Germinal center (tissue), 1 donor: ENCODE measurements around the gene SEZ6L2.
"Not testable (repeated sequence)": the region's sequence is repeated elsewhere in the genome, so short reads cannot be mapped to it uniquely, and the experiment has no call there.

ENCODE experiments used
- DNase-seq: peaks from one replicate; pipeline ENCODE4 v3.0.0; 2012; ENCODE audit warnings: mixed read lengths, low spot score

Gene SEZ6L2

DNA sequence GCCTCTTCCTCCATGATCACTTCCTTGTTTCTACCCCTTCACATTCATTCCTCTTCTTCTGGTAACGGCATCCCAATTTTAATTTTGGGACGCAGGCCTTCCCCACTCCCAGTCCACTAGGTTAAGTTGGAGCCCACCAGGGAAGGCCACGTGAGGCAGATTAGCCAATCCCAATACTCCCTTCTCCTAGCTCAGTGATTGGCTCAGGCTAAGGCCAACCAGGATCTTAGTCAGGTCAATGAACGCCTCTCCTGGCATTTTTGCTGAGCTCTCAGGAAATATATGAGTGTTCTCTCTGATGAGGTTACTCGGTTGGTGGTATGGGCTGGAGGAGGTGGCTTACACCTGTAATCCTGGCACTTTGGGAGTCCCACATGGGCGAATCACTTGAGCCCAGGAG is 15.4 kb downstream of the SEZ6L2 start:
- DNase-seq, result no peak

DNA sequence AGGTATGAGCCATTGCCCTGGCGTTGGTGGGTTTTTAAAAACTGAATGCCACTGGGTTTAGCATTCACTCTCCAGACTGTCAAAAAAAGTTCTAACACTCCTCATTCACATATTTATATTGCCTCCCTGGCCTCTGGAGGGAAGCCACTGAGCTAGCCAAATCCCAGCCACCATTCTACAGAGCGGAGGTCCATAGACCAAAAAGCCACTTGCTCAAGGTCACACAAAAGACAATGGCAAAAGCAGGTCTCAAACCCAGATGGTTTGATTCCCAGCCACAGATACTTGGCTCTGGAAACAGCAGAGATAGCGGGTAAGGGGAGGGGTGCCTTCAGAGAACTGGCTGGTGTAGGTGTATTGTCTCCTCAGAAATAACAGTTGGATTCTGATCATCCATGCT is 18.3 kb downstream of the SEZ6L2 start:
- DNase-seq, result no peak

DNA sequence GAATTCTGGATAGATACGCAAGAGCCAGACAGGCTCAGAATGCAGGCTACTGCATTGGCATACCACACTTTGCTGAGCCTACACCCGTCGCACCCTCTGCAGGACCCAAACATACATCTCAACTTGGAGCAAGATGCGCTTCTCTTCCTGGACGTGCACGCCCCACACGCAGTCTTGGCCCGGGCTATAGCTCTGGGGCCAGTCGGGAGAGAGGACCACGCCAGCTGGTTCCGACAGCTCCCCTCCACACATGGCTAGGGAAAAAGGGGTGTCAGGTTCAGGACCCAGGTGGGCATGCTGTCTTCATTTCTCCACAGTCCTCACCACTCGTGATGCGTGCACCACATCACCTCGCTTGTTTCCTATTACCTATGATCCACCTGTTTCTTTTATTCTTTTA is 21.2 kb downstream of the SEZ6L2 start:
- no peak for DNase-seq

DNA sequence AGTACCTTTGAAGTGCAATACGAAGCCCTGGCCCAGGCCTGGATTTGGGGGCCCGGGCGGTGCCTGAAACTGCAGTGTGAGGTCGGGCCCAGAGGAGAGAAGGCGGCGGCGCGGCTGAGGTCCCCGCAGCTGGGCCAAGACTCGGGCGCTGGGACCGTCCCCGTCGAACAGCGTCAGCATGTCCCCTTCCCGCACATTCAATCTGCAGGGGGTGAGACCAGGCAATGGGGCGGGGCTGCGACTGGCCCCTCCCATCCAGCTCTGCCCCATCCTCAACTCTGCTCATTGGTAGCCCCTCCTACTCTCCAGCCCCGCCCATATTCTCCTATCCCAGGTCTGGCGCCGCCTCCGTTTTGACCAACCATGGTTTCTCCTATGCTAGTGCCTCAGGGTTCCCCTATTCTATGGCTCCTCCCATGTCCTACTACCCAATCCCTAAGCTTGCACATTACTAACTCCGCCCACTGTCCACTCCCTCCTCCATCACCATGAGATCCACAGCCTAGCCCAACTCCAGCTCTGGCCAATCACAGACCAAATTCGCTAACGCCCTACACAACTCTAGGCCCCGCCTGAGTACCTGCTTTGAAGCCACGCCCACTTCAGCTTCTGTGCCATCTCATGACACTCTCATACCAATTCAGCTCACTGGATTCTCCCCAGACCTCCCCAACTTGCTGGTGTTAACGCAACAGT is 21.9 kb downstream of the SEZ6L2 start:
- peak; percentile 94 for DNase-seq

DNA sequence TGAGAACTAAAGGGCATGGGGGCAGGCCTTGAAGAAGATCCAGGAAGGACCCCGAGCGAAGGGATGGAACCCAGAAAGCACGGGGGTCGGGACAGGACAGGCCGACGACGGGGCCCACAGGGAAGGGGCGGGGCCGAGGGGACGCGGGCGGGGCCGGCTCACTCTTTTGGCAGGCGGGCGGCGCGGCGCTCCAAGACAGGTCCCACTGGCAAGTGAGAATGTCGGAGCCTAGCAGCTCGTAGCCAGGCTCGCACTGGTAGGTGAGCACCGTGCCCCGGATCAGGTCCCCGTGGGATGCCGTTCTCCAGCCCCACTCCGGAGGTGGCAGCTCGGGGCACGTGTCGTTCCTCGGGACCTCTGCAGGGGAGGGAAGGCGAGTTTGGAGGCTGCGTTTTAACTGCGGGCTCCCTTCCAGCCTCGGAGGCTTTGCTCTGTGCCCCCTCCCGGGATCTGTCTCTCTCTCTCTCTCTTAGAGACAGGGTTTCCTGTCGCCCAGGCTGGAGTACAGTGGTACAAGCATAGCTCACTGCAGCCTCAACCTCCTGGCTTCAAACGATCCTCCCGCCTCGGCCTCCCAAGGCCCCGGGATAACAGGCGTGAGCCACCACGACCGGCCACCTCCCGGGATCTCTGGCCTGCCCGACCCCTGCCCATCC is 22.6 kb downstream of the SEZ6L2 start:
- DNase-seq, result peak; percentile 29

DNA sequence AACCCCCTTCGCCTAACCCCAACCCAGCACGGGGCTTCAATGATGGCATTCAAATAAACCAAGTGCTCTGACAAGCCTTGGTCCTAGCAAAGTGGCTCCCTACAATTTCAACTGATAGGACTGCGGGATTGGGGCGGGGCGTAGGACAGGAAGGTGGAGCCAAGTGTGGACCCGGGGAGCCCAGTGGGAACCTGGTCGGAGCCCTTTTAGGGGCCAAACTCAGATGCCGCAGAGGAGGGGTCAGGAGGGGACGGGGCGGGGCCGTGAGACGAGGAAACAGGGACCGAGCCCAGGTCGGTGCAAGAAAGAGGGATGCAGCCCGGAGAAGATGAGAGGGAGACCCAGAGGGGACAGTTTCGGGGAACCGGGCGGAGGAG is 23.1 kb downstream of the SEZ6L2 start:
- no peak for DNase-seq

DNA sequence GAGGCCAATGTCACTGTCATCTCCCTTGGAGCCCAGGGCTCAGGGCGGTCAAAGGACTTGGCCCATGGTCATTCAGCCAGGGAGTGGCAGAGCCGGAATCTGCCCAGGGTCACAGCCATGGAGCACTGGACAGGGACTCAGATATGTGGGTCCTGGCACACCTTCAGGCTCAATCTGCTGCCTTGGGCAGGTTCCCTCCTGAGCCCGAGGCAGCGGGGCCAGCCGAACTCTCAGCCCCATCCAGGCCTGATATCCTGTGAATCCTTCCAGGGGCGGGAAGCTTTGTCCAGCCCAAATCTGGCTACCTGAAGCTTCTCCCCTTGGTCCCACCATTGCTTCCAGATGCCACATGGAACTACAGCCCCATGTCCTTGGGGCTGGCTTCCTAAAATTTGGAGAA is 24.1 kb downstream of the SEZ6L2 start:
- DNase-seq, result no peak

DNA sequence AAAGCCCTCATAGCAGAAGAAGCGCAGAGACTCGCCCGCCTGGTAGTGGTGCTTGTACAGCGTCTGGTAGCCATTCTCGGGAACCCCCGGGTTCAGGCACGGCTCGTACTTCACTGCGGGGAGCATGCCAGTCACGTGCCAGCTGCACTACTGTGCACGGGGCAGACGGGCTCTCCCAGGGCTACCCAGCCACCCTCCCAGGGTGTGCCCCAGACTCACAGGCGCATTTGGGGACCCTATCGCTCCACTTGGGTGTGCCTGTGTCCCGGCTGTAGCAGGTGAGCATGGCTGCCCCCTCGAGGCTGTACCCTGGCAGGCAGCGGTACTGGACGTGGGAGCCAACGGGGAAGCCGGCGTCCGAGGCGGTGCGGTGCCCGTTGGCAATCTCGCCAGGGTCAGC is 26.0 kb downstream of the SEZ6L2 start:
- DNase-seq, result no peak

DNA sequence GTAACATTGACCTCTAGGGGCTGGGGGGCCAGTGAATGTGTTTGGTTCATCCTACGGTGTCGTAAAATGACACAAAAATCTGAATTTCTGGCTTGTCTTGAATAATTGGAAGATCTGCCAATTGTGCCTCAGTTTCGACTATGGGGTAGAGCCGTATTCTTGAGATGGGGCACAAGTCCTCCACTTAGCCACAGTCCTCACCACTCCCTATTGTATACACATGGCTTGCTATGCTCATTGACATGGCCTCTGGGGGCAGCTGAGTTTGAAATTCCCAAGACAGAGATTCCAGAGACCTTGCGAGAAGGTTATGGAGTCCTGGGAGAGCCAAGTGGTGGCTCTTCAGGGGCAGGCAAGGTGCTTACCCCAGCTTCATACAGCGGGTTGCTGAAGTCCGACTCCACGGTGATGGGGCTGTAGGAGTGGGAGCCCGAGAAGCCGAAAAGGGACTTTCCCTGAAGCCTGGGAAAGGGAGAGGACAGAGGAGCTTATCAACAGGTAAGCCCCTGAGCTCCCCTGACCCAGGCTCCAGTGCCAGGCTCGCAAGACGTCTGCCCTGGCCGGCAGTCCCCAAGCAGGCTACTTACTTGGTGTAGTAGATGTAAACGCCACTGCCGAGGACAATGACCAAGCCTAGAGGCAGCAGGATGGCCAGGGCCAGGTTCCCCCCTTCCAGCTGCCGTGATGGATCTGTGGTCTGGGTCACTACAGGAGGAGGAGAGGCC is 27.4 kb downstream of the SEZ6L2 start:
- DNase-seq, result no peak

DNA sequence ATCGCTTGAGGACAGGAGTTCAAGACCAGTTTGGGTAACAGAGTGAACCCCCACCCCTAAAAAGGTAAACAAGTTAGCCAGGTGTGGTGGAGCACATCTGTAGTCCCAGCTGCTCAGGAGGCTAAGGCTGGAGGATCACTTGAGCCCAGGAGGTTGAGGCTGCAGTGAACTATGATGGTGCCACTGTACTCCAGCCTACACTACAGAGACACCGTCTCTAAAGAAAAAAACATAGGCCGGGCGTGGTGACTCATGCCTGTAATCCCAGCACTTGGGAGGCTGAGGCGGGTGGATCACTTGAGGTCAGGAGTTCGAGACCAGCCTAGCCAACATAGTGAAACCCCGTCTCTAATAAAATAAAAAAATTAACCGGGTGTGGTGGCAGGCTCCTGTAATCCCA is 30.3 kb downstream of the SEZ6L2 start:
- DNase-seq, result not testable (repeated sequence)

DNA sequence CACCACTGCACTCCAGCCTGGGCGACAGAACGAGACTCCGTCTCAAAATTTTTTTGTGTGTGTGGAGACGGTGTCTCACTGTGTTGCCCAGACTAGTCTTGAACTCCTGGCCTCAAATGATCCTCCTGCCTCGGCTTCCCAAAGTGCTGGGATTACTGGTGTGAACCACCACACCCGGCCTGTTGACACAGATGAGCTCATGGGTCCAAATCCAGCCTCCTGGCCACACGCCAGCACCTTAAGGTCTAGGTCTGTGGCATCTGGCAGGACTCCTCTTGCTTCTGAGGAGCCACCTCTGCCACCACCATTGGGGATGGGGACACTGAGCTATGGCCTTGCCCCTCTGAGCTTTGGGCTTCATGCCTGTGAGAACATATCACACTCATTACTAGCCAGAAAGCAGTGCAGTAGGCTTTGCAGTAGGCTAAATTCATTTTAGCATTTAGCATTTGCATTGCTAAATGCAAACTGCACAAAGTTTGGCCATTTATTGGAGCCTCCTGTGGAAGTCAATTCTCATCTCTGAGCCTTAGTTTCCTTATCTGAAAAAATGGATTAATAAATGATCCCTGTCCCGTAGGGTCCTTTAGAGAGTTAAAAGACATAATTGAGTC is 30.8 kb downstream of the SEZ6L2 start:
- DNase-seq, result no peak

DNA sequence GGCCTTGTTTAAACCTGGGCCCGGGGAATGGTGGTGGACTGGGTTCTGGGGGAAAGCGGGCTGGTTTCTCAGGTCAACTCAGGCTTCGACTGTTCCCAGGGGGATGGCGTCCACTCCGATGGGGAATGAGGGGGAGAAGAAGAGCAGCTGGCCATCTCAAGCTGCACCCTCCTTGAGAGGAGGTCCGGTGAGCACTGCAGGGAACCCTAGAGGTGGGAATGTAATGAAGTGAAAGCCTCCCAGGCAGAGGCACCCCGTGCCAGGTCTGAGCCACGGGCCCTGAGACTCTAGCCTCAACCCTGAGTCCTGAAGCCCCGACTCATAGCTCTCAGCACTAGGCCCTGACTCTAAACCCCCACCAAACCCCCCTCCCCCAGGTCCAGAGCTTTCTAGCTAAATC is 35.1 kb downstream of the SEZ6L2 start:
- DNase-seq, result no peak

DNA sequence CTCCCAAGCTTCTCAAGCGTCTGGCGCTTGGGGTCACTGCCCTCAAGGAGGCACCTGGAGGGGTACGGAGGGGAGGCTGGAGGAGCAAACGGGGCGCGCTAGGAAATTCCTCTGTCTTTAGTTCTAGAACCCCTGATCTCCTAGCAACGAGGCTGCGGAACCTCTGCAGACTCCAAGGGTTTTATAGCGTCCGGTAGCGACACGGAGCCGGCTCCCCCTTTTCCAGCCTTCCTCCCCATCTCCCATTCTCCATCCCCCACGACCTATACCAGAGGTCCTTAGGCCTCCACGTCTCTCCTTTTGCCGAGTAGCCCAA is 35.7 kb downstream of the SEZ6L2 start:
- no peak for DNase-seq

DNA sequence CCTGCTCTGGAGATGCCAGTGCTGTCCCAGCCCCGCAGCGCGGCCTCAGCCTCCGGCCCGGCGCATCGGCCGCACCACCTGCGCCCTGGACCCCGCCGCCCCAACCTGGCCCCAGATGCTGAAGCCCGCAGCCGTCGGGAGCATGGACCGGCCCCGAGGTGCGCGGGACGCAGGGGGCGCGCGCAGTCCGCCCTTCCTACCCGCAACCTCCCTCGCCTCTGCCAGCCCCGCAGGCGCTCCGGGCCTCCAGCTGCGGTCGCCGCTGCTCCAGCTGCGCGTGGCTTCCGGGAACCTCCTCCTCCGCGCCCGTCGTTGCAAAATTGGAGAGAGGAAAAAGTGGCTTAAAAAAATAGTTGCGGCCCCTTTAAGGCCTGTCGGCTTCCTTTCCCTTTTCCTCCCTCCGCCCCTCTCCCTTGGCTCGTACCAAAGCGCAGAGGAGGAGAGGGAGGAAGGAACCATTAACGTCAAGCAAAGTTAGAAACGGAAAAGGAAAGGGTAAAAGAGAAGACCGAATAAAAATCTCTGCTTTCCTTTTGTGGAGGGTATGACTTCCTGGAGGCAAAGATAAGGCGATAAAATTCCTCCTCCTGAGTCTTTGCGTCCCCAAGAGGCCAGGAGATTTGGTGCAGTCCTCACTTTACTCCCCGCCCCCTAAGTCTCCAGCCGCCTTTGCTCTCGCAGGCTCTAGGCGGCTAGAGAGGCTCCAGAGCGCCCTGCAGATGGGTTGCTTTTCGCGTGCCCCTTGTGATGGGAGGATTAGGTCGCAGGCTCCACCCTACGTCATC is 36.3 kb downstream of the SEZ6L2 start, which contains the start of gene CDIPT:
Gene CDIPT (minus strand): TSS at position 343 of the 785 bp plus-strand sequence. CDS start 369 bp downstream, outside the sequence.
- DNase-seq, result peak; percentile 91

DNA sequence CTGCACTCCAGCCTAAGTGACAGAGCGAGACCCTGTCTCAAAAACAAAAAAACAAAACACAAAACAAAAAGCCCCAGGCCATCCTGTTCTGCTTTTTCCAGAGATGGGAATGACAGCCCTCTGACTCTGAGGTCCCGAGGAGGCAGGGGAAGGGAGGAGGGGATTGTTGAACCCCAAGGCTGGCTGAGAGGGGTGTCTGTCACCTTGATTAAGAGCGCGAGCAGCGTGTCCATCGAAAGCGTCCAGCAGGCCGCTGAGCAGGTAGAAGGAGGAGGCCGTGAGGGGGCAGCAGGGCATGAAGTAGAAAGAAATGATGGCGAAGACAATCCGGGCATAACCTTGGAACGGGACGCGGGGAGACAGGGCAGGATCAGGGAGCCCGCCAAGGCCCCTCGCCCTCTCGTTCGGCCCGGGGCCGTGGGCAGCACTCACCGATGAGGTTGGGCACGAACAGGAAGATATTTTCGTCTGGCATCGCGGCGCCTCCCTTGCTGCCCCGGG is 36.9 kb downstream of the SEZ6L2 start:
- DNase-seq, result no peak

DNA sequence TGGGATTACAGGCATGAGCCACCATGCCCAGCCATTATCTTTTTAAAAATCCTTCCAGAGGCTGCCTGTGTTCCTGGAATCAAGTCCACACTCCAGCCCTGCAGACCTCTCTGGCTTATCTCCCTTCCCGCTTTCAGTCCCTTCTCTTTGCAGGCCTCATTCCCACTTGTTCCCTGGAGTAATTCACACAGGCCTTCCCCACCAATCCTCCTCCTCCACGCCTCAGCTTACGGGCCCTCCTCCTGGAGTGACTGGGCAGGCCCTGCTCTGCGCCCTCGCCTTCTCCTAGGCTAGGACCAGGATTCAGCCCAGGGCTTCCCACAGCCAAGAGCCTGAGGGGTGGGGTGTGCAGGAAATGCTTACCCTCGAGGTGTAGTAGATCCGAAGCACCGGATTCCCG is 39.1 kb downstream of the SEZ6L2 start:
- no peak for DNase-seq

DNA sequence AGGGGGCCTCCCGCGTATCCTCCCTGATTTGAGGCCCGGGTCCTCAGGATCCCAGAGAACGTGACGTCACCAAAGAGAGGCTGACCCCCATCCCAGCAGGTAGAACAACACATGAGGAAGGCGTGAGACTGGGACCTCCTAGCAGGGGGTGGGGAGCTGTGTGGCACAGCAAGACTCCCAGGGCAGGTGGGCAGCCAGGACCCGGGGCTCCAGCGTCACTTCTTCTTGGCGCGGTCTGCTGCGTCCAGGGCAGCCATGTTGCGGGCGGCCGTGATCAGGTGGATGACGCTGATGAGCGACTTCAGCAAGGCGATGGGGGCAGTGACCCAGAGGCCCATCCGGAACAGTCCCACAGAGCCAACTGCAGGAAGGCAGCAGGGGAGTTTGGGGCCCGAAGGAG is 40.4 kb downstream of the SEZ6L2 start:
- no peak for DNase-seq

DNA sequence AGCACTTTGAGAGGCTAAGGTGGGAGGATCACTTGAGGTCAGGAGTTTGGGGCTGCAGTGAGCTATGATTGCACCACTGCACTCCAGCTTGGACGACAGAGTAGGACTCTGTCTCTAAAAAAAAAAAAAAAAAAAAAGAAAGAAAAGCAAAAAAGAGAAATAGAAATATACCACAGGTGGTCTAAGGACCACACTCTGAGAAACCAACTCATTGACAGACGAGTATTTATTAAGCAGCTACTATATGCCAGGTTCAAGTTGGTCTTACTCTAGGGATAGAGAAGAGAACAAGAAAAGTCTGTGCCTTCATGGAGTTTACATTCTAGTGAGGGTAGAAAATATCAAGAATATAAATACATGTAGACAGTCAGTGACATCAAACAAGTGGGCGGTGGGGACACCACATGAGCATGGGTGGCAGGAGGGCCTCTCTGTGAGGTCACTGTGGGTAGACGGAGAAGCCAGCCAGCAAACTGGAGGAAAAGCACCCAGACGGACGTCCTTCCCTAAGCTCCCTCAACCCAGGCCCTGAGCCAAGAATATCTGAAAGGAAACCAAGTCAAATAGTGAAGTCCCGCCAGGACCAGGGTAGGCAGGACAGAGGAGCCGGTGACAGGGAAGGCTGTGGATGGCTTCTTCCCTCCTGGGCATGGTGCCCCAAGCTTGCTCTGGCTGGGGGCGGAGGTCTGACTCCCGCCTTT is 41.1 kb downstream of the SEZ6L2 start:
- no peak for DNase-seq

DNA sequence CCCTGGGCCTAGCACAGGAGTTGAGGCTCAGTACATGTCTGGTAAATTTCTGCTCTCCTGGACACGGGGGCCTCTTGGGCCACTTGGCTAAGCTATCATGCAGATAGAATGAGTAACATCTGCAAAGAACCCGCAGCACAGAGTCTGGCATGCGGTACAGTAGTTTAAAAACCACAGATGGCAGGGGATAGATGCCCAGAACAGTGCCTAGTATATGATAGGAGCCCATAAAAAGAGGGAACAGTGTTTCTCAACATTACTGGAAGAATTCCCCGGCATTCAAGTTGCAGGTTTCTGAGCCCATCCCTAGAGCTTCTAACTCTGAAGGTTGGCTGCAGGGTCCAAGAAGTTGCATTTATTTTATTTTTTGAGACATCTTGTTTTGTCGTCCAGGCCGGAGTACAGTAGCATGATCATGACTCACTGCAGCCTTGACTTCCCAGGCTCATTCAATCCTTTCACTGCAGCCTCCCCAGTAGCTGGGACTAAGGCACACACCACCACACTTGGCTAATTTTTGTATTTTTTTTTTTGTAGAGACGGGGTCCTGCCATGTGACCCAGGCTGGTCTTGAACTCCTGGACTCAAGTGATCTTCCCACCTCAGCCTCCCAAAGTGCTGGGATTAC is 42.1 kb downstream of the SEZ6L2 start:
- DNase-seq, result no peak

DNA sequence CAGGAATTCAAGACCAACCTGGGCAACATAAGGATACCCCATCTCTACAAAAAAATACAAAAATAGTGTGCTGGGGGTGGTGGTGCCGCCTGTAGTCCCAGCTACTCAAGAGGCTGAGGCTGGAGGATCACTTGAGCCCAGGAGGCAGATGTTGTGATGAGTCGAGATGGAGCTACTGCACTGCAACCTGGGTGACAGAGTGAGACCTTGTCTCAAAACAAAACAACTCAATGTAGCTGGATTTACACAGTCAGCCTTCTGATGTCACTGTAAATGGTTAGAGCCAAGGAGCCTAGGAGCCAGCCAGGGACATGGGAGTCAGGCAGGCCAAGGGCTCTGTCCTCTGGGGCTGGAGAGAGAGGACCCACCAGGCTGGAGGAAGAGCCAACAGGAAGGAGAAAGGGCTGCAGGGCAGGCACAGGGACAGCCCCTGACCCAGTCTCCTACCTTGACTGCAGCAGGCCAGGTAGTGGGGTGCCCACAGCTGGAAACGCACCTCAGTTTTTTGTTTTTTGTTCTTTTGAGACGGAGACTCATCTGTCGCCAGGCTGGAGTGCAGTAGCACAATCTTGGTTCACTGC is 44.7 kb downstream of the SEZ6L2 start:
- DNase-seq, result no peak

DNA sequence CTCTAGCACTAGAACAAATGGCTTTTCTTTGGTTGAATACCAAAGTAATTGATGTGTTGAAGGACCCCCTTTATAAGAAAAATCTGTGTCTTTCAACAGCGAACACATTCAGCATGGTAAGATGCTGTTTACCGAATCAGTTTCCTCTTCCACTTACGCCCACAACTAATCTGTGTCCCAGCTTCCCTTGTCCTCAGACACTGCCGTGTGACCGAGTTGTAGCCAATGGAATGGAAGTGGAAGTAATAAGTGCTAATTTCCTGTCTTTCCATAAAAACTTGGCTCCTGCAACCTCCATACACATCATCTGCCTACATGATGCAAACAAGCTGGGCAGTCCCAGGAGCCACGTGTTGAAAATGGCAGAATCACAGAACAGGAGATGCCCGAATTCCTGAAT is 46.7 kb downstream of the SEZ6L2 start:
- DNase-seq, result no peak
